ENCODE measurements around the gene AKNA. TPM values are rescaled to one million over a fixed set of nuclear protein-coding genes. Genes with fewer than 3 reads are reported as not detected.

AKNA gene
- total RNA-seq, 1 donor from 2014 or later, result 44.9 TPM

GRCh38 chr9:114375386-114376175, 12.2 kb downstream of the AKNA start:
- no peak for DNase-seq (ENCODE audit: low spot score)

- DNase-seq (ENCODE audit: low spot score), result no peak
Measured at GRCh38 chr9:114374936-114375335, 12.8 kb downstream of the AKNA start.

- DNase-seq (ENCODE audit: low spot score), result no peak
Measured at GRCh38 chr9:114373960-114374730, 13.6 kb downstream of the AKNA start.

- DNase-seq (ENCODE audit: low spot score), result no peak
Measured at GRCh38 chr9:114372921-114373448, 14.8 kb downstream of the AKNA start.

- no peak for DNase-seq (ENCODE audit: low spot score)
Measured at GRCh38 chr9:114371973-114372917, 15.5 kb downstream of the AKNA start.

GRCh38 chr9:114371343-114371944, 16.3 kb downstream of the AKNA start:
- no peak for DNase-seq (ENCODE audit: low spot score)

GRCh38 chr9:114370968-114371320, 16.8 kb downstream of the AKNA start:
- no peak for DNase-seq (ENCODE audit: low spot score)

GRCh38 chr9:114370251-114370967, 17.4 kb downstream of the AKNA start:
- DNase-seq (ENCODE audit: low spot score), result no peak

- no peak for DNase-seq (ENCODE audit: low spot score)
Measured at GRCh38 chr9:114369216-114370130, 18.3 kb downstream of the AKNA start.

- DNase-seq (ENCODE audit: low spot score), result no peak
Measured at GRCh38 chr9:114367772-114368569, 19.8 kb downstream of the AKNA start.

GRCh38 chr9:114367366-114367765, 20.4 kb downstream of the AKNA start:
- no peak for DNase-seq (ENCODE audit: low spot score)

GRCh38 chr9:114366334-114367128, 21.3 kb downstream of the AKNA start:
- no peak for DNase-seq (ENCODE audit: low spot score)

- no peak for DNase-seq (ENCODE audit: low spot score)
Measured at GRCh38 chr9:114365194-114365593, 22.6 kb downstream of the AKNA start.

- DNase-seq (ENCODE audit: low spot score), result no peak
Measured at GRCh38 chr9:114364134-114365041, 23.4 kb downstream of the AKNA start.

- DNase-seq (ENCODE audit: low spot score), result no peak
Measured at GRCh38 chr9:114363424-114363823, 24.4 kb downstream of the AKNA start.

GRCh38 chr9:114362394-114362793, 25.4 kb downstream of the AKNA start:
- DNase-seq (ENCODE audit: low spot score), result no peak
